HCT116 (cell line): ENCODE results near the gene TMEM134. TPM values are rescaled to one million over a fixed set of nuclear protein-coding genes. Genes with fewer than 3 reads are reported as not detected.

Experiments used
- ATAC-seq: fragments of 200-7000 bp; cut with Tn5 transposase; 2 replicates; pipeline ENCODE4 v1.9.1; 2020; ENCODE audit warnings: mild to moderate bottlenecking, moderate library complexity
- BruUV-seq: library from RNA; stranded (reverse); fragments of 400-500 nt; replicated peaks from 2 replicates; lab custom pipeline; 2021; lab: Mats Ljungman, UMichigan
- CTCF ChIA-PET: fragments of 300-600 bp; sonication (Branson Sonifier 250); formaldehyde crosslinking; loops from one replicate; lab custom pipeline; 2021; ENCODE audit warnings: antibody characterized with exemption; lab: Charles Lee
- POLR2A ChIA-PET: fragments of 300-600, 350-600 bp; sonication (Branson Sonifier 250); formaldehyde crosslinking; loops from one replicate; lab custom pipeline; 2021; ENCODE audit warnings: antibody characterized with exemption; lab: Charles Lee
- RAD21 ChIA-PET, 2 experiments: fragments of 300-600 bp; sonication (Branson Sonifier 250); formaldehyde crosslinking; loops; one replicate each; lab custom pipeline; 2023; ENCODE audit warnings: low total read pairs in 2 of 2; ENCODE audit not compliant: uncharacterized antibody in 2 of 2, unreplicated experiment in 2 of 2, low non-redundant PET in 1 of 2; lab: Charles Lee
- DNase-seq: peaks from one replicate; pipeline ENCODE4 v3.0.0-alpha.2; 2010; ENCODE audit warnings: low read depth, low spot score
- H2AFZ ChIP-seq: fragments of 200-600 bp; shearing (Covaris generic), sonication (generic); 2 replicates; pipeline ENCODE4 v1.6.1; 2017; ENCODE audit warnings: low read depth, mixed run types, mixed read lengths, antibody characterized with exemption, low read length; ENCODE audit not compliant: poor library complexity, severe bottlenecking
- H3K27ac ChIP-seq: 2 replicates; pipeline ENCODE4 v1.5.1; 2012; ENCODE audit warnings: low read depth, low read length
- H3K27me3 ChIP-seq: fragments of 200-600 bp; sonication (generic); 2 replicates; pipeline ENCODE4 v1.6.1; 2016; ENCODE audit warnings: mixed run types, low read length, mixed read lengths; ENCODE audit not compliant: insufficient read depth
- H3K36me3 ChIP-seq, 2 experiments: fragments of 200-500 bp in 1 of 2; fragments of 200-600 bp in 1 of 2; sonication (Bioruptor generic) in 1 of 2; sonication (generic) in 1 of 2; 2 replicates each; pipeline versions ENCODE4 v1.5.1 to v1.6.1; 2014 to 2016; ENCODE audit warnings: low read length in 2 of 2, inconsistent platforms in 1 of 2, mixed read lengths in 1 of 2, mixed run types in 1 of 2; ENCODE audit not compliant: insufficient read depth in 2 of 2, control insufficient read depth in 1 of 2
- H3K4me1 ChIP-seq, 2 experiments: fragments of 200-600 bp in 1 of 2; sonication (generic) in 1 of 2; 2 replicates each; pipeline versions ENCODE4 v1.5.1 to v1.6.1; 2012 to 2017; ENCODE audit warnings: low read length in 2 of 2, inconsistent platforms in 1 of 2, mild to moderate bottlenecking in 1 of 2, mixed read lengths in 1 of 2, mixed run types in 1 of 2, moderate library complexity in 1 of 2; ENCODE audit not compliant: insufficient read depth in 2 of 2, control insufficient read depth in 1 of 2
- H3K4me2 ChIP-seq: fragments of 200-600 bp; sonication (generic); 2 replicates; pipeline ENCODE4 v1.6.1; 2017; ENCODE audit warnings: mixed run types, low read length, mixed read lengths
- H3K4me3 ChIP-seq, 2 experiments: fragments of 200-600 bp in 1 of 2; sonication (generic) in 1 of 2; replicated peaks in 1 of 2; 2 replicates each; pipeline ENCODE4 v1.5.1; 2011 to 2016; ENCODE audit warnings: low read length in 2 of 2, control low read depth in 1 of 2, low read depth in 1 of 2, mild to moderate bottlenecking in 1 of 2, mixed read lengths in 1 of 2, mixed run types in 1 of 2
- H3K79me2 ChIP-seq: fragments of 200-600 bp; sonication (generic); 2 replicates; pipeline ENCODE4 v1.6.1; 2017; ENCODE audit warnings: mild to moderate bottlenecking, mixed run types, low read length, moderate library complexity, mixed read lengths; ENCODE audit not compliant: insufficient read depth
- H3K9ac ChIP-seq: fragments of 200-600 bp; sonication (generic); 2 replicates; pipeline ENCODE4 v1.6.1; 2016; ENCODE audit warnings: low read length, mixed read lengths
- H3K9me2 ChIP-seq: fragments of 200-600 bp; sonication (generic), shearing (Covaris generic); 2 replicates; pipeline ENCODE4 v1.6.1; 2017; ENCODE audit warnings: mixed run types, mild to moderate bottlenecking, moderate library complexity; ENCODE audit not compliant: insufficient read depth
- H3K9me3 ChIP-seq, 2 experiments: fragments of 200-500 bp in 1 of 2; fragments of 200-600 bp in 1 of 2; sonication (Bioruptor generic) in 1 of 2; sonication (generic) in 1 of 2; 2 replicates each; pipeline ENCODE4 v1.6.1; 2014 to 2017; ENCODE audit warnings: low read length in 2 of 2, mixed read lengths in 2 of 2, inconsistent platforms in 1 of 2, low read depth in 1 of 2, mild to moderate bottlenecking in 1 of 2, mixed run types in 1 of 2, moderate library complexity in 1 of 2; ENCODE audit not compliant: control insufficient read depth in 1 of 2, insufficient read depth in 1 of 2
- H4K20me1 ChIP-seq: fragments of 200-600 bp; sonication (generic), shearing (Covaris generic); 2 replicates; pipeline ENCODE4 v1.6.1; 2017; ENCODE audit warnings: mixed run types, mild to moderate bottlenecking, moderate library complexity; ENCODE audit not compliant: insufficient read depth
- ATF3 ChIP-seq: IDR thresholded peaks from 2 replicates; pipeline ENCODE4 v1.6.1; 2012
- CBX3 ChIP-seq: IDR thresholded peaks from 2 replicates; pipeline ENCODE4 v1.6.1; 2012; ENCODE audit warnings: low read depth
- CEBPB ChIP-seq: IDR thresholded peaks from 2 replicates; pipeline ENCODE4 v1.6.1; 2012; ENCODE audit warnings: low read depth
- CTCF ChIP-seq, 3 experiments: fragments of 200-600 bp in 1 of 3; sonication (generic) in 1 of 3; IDR thresholded peaks in 2 of 3; conservative IDR thresholded peaks in 1 of 3; 2 replicates each; pipeline ENCODE4 v1.5.1; 2012 to 2017; ENCODE audit warnings: low read depth in 2 of 3, low read length in 2 of 3, antibody characterized with exemption in 1 of 3, borderline replicate concordance in 1 of 3, control low read depth in 1 of 3, mild to moderate bottlenecking in 1 of 3, mixed read lengths in 1 of 3, mixed run types in 1 of 3, moderate library complexity in 1 of 3; ENCODE audit not compliant: insufficient read depth in 1 of 3
- EGR1 ChIP-seq: IDR thresholded peaks from 2 replicates; pipeline ENCODE4 v1.6.1; 2012; ENCODE audit warnings: low read depth
- ELF1 ChIP-seq: IDR thresholded peaks from 2 replicates; pipeline ENCODE4 v1.6.1; 2012; ENCODE audit warnings: low read depth, borderline replicate concordance
- EZH2 ChIP-seq: fragments of 200-600 bp; sonication (generic); IDR thresholded peaks from 2 replicates; pipeline ENCODE4 v1.6.1; 2017; ENCODE audit warnings: antibody characterized with exemption, mixed run types
- EZH2phosphoT487 ChIP-seq: fragments of 200-600 bp; IDR thresholded peaks from 2 replicates; pipeline ENCODE4 v1.6.1; 2018; ENCODE audit warnings: antibody characterized with exemption, borderline replicate concordance
- FOSL1 ChIP-seq: IDR thresholded peaks from 2 replicates; pipeline ENCODE4 v1.6.1; 2012; ENCODE audit warnings: low read depth
- JUND ChIP-seq: IDR thresholded peaks from 2 replicates; pipeline ENCODE4 v1.6.1; 2012
- POLR2A ChIP-seq: IDR thresholded peaks from 2 replicates; pipeline ENCODE4 v1.7.0; 2011; ENCODE audit warnings: borderline replicate concordance; ENCODE audit not compliant: insufficient read depth, insufficient read length; ENCODE audit errors: extremely low read depth
- POLR2AphosphoS5 ChIP-seq: IDR thresholded peaks from 2 replicates; pipeline ENCODE4 v1.6.1; 2011; ENCODE audit warnings: mild to moderate bottlenecking, low read depth, low read length, moderate library complexity
- REST ChIP-seq: IDR thresholded peaks from 2 replicates; pipeline ENCODE4 v1.6.1; 2012; ENCODE audit warnings: low read depth
- SIN3A ChIP-seq: IDR thresholded peaks from 2 replicates; pipeline ENCODE4 v1.6.1; 2012; ENCODE audit warnings: low read depth
- SP1 ChIP-seq: IDR thresholded peaks from 2 replicates; pipeline ENCODE4 v1.6.1; 2012; ENCODE audit warnings: low read depth
- ZFX ChIP-seq: fragments of 450-650 bp; IDR thresholded peaks from 2 replicates; pipeline ENCODE4 v1.6.1; 2017
- ZNF274 ChIP-seq: fragments of 200-500 bp; sonication (Bioruptor generic); IDR thresholded peaks from 2 replicates; pipeline ENCODE4 v1.6.1; 2014; ENCODE audit warnings: mild to moderate bottlenecking, low read depth, low read length, inconsistent platforms
- intact Hi-C: fragments of 100-400 bp; cut with micrococcal nuclease; formaldehyde crosslinking; loops from 2 replicates; pipeline ENCODE4 v1.10.0; 2022
- total RNA-seq: library from RNA; stranded (reverse); gene quantifications from one replicate; pipeline ENCODE4 v1.2.1, GENCODE V29; 2021; ENCODE audit not compliant: unreplicated experiment
- TF ChIP-seq, protein P1 (sequence below): IDR thresholded peaks from 2 replicates; pipeline ENCODE4 v1.6.1; 2012
- TF ChIP-seq, protein P2 (sequence below): IDR thresholded peaks from 2 replicates; pipeline ENCODE4 v1.6.1; 2011; ENCODE audit warnings: mild to moderate bottlenecking, low read length, moderate library complexity; ENCODE audit not compliant: insufficient replicate concordance; ENCODE audit errors: extremely low read depth

Gene TMEM134
- total RNA-seq, 1 experiment from 2014 or later, result 44.2 TPM

GRCh38 chr11:67494371-67495233 lies 25.6 kb upstream of the TMEM134 start:
- H3K27me3 ChIP-seq, result no peaks in the 10 kb centered on the region
- RAD21 ChIA-PET, result no interaction called here
- no peaks in the 10 kb centered on the region for H3K9me3 ChIP-seq
- no peaks in the 10 kb centered on the region for H4K20me1 ChIP-seq
- POLR2A ChIA-PET, result no interaction called here
- no peaks in the 10 kb centered on the region for H3K79me2 ChIP-seq
- H2AFZ ChIP-seq, result no peak overlapping the region
- no peaks in the 10 kb centered on the region for H3K9me2 ChIP-seq
- ATAC-seq, result no peak
- no peak overlapping the region for H3K4me3 ChIP-seq
- CTCF ChIA-PET, result no interaction called here
- H3K36me3 ChIP-seq, result peaks cover 0 to 5% of the 10 kb centered on the region in 2 experiments; a peak in 2 of 4 replicates
- H3K9ac ChIP-seq, result no peak overlapping the region
- DNase-seq, result no peak
- H3K4me1 ChIP-seq, result no peaks in the 10 kb centered on the region
- BruUV-seq, result no TSS peak
- TF ChIP-seq FOSL1 (no peak), EGR1 (no peak), SP1 (no peak), JUND (no peak), POLR2AphosphoS5 (no peak), ATF3 (no peak), POLR2A (no peak), ELF1 (no peak), SIN3A (no peak), ZNF274 (no peak), EZH2phosphoT487 (no peak), CBX3 (no peak), CTCF (IDR thresholded peaks at IDR 0.05 in 2 of 3, conservative IDR thresholded peaks at IDR 0.05 in 1 of 3; ENCODE audit: borderline replicate concordance in 1 of 3, insufficient read depth in 1 of 3, low read depth in 2 of 3, low read length in 2 of 3) (no peak), CEBPB (no peak), EZH2 (no peak), ZFX (no peak), REST (no peak)
- TF ChIP-seq, protein P1, sequence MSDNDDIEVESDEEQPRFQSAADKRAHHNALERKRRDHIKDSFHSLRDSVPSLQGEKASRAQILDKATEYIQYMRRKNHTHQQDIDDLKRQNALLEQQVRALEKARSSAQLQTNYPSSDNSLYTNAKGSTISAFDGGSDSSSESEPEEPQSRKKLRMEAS, result no peak
- TF ChIP-seq, protein P2, sequence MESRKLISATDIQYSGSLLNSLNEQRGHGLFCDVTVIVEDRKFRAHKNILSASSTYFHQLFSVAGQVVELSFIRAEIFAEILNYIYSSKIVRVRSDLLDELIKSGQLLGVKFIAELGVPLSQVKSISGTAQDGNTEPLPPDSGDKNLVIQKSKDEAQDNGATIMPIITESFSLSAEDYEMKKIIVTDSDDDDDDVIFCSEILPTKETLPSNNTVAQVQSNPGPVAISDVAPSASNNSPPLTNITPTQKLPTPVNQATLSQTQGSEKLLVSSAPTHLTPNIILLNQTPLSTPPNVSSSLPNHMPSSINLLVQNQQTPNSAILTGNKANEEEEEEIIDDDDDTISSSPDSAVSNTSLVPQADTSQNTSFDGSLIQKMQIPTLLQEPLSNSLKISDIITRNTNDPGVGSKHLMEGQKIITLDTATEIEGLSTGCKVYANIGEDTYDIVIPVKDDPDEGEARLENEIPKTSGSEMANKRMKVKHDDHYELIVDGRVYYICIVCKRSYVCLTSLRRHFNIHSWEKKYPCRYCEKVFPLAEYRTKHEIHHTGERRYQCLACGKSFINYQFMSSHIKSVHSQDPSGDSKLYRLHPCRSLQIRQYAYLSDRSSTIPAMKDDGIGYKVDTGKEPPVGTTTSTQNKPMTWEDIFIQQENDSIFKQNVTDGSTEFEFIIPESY, result no peak
- H3K4me2 ChIP-seq, result no peak overlapping the region
- intact Hi-C loops, result no loop called here
- H3K27ac ChIP-seq, result no peak overlapping the region
